NCI-H510A (cell line): ENCODE measurements around the gene MOK.

ENCODE experiments used
- DNase-seq: peaks from one replicate; lab custom pipeline; 2025; lab: John Stamatoyannopoulos, UW

MOK gene

DNA sequence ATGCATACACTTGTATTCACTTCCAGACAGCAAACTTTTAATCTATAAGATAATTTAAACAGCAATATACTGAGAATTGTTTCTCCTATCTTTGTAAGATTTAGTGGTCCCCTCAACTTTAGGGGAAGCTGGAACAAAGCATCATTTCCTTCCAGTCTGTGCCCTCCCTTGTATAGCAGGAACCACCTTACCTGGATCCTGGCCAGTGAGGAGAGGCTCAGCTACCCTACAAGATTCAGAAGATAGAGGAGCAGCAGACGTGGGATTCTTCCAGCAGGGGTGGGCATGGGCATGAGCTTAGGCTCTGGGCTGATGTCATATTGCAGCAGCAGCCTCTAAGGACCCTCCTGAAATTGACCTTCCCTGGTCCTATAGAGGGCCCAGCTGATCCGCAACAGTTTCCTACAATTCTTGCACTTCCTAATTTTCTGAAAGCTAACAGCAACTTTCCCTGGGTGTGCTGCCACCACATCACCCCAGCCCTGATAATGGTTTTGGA, 21.3 kb downstream of the MOK start:
- DNase-seq, result no peak

DNA sequence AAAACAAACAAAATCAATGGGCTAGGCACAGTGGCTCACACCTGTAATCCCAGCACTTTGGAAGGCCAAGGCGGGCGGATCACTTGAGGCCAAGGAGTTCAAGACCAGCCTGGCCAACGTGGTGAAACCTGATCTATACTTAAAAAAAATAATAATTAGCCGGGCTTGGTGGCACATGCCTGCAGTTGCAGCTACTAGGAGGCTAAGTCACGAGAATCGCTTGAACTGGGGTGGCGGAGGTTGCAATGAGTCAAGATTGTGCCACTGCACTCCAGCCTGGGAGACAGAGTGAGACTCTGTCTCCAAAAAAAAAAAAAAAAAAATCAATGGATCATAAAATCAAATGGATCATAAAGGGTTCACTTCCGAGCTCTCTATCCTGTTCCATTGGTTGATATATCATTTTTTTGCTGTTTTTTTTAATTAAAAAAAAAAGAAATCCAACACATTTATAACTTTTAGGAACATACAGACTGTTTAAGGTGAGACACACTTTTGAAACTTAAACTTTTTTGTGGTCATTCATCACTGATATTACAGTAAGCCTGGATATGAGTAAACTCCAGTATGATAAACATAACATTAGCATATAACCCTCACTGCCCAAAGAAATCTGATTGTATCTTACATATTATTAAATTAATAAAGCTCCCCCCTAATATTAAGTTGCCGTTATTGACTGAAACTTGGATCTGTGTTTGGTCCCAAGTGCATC, 22.1 kb downstream of the MOK start:
- no peak for DNase-seq

DNA sequence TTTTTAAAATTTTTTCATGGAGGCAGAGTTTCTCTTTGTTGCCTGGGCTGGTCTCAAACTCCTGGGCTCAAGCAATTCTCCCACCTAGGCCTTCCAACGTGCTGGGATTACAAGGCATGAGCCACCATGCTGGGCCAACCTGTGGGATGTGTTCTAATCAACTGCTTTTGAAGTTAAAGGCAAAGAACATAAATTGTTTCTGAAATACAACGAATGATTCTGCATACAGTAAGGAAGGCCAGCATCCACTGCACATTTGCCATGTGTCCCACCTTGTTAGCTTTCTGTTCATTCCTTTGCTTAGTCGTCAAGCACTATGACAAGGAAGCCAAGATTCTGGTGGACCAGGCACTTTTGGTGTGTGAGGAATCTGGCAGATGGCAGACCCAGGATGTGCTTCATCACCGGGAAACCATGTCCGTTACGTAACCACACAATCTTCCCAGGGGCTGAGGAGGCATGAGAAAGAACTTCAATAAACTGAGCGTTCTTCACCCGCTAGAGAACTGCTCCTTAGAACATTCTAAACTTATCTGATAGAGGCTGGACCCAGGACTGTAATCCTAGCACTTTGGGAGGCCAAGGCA, 24.5 kb downstream of the MOK start:
- no peak for DNase-seq

DNA sequence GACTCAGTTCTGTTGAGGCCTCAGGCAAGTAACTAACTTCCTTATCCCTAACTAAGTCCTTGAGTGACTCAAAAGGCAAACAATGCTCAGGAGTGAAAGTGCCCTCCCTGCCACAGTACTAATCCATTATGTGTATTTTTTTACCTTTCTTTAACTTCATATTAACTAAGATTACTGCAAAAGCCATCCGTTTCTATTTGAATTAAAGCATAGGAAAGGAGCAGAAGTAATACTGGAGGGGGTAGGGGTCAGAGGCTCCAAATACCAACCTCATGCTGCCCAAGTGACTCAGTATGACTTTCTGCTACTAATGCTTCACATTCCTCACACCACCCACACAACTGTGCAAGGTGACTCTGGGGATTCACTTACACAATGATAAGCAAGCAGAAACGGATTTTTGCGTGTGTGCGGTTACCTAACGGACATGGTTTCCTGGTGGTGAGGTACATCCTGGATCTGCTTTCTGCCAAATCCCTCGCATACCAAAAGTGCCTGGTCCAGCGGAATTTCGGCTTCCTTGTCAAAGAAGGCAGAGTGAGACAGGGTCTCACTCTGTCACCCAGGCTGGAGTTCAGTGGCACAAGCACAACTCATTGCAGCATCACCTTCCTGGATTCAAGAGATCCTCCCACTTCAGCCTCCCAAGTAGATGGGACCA, 25.1 kb downstream of the MOK start:
- no peak for DNase-seq

DNA sequence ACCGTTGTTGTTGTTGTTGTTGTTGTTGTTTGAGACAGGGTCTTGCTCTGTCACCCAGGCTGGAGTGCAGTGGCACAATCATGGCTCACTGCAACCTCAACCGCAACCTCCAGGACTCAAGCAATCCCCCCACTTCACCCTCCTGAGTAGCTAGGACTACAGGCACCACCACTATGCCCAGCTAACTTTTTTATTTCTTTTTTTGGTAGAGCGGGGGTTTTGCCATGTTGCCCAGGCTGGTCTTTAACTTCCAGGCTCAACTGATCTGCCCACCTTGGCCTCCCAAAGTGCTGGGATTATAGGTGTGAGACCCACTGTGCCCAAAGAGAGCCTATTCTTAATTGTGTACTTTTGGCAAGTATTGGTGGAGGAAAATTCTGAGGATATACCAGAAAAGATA, 25.7 kb downstream of the MOK start:
- DNase-seq, result no peak

DNA sequence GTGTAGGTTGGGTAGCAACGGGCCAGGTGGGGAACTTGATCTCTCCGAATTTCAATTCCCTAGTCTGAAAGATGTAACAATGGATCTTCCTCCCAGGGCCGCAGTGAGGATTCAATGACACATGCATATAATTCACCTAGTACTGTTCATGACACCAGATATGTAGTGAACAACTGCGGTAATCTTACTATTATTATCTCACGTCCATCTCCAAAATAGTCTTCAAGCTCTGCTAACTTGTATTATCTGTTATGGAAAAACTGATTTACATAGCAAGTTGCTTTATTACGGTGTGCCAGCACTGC, 26.4 kb downstream of the MOK start:
- no peak for DNase-seq

DNA sequence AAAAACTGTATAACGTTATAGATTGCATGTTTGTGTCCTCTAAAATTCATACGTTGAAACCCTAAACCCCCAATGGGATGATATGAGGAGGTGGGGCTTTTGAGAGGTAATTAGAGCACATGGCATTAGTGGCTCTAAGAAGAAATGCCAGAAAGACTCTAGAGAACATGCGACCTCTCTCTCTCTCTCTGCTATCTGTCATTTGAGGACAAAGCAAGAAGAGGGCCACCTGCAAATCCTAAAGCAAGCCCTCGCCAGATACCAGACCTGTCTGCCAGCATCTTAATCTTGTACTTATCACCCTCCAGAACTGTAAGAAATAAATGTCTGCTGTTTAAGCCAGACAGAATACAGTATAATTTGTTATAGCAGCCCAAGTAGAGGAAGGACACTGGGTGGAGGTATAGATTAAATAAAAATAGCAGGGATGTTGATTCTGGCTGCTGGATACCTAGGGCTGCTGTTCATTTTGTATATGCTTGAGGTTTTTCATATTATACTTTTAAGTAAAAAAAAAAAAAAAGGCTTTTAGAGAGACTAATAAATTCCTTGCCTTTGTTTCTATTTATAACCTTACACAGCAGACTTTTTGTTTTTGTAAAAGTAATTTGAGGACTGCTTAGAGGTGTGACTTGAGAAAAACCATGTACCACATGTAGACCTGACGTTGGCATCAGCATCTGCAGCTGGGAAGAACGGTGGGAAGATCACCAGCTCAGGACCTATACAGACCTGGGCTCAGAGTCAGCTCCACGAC, 26.9 kb downstream of the MOK start:
- DNase-seq, result no peak

DNA sequence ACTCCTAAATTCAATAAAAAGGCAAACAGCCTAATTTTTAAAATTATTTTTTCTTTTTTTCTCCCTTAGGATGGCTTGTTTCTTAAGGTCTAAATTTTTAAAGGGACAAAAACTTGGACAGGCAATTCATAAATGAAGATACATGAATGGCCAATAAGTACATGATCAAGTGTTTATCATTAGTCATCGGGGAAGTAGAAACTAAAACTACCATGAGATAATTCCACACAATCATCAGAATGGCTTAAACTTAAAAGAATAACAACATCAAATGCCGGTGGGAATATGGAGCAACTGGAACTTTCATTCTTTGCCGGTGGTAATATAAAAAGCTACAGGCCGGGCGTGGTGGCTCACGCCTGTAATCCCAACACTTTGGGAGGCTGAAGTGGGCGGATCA, 29.1 kb downstream of the MOK start:
- DNase-seq, result no peak

DNA sequence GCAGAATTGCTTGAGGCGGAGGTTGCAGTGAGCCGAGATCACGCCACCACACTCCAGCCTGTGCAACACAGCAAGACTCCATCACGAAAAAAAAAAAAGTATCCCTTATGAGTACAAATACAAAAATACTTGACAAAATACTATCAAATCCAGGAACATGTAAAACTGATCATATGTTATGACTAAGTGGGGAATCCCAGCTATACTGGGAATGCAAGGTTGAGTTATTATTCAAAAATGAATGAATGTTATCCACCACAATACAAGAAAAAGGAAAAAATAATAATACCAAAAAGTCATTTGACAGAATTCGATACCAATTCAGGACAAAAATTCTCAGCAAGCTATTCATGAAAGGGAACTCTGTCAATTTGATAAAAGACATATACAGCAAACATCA, 32.6 kb downstream of the MOK start:
- DNase-seq, result no peak

DNA sequence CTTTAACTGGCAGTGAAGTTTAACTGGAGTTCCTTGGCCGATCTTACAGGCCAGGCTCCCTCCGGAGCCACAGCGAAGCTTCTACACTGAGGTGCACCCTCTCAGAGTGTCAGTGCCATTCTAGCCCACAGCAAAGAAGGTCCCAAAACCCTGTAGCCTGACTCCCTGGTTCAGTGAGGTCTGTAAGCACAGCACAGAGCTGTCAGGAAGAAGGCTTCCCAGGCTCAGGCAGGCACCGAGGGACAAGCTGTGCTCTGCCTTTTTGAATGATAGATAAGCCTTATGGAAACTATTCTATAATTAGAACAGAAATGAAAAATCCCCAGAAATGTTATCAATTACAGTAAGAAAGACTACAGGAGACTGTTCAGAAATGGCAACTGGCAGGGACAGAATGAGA, 40.2 kb downstream of the MOK start:
- no peak for DNase-seq

DNA sequence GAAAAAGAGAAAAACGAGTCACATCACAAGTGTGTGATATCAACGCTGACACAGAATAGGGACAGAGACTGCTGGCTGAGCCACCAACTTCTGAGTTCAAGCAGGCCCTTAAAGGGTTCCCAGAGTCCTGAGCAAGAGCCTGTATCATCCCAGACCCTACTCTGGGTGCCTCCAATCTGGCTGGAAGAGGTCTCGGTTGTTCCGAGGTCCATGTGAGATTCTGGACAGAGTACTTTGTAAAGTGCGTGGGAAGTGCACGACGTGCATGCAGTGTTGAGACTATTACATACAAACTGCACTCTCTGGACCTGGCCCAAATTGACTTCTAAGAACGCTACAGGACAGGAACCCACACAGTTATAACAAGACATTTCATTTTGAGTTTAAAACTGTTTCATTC, 40.6 kb downstream of the MOK start:
- no peak for DNase-seq

DNA sequence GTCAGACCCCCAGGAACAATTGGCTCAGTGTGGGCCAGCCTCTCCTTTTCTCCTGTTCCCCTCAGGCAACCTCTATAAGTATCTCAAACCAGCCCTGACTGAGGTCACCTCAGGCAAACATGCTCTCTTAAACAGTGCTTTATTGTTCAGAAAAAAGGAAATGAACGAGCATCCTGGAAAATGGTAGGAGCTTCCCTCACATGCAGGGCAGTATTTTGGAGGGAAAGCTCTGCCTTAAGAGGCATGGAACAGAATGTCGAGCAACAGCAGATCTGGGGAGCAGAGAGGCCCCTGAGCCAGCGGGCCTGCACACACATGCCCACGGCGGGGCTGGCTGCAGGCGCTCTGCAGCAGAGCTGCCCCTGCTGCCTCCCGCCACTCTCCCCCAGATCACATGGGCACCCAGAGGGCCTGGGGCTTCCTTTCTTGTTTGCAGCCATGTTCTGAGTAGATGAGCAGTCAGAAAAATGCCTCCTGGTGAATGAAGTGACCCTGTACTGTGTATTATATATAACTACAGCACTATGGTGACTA, 42.0 kb downstream of the MOK start:
- DNase-seq, result no peak

DNA sequence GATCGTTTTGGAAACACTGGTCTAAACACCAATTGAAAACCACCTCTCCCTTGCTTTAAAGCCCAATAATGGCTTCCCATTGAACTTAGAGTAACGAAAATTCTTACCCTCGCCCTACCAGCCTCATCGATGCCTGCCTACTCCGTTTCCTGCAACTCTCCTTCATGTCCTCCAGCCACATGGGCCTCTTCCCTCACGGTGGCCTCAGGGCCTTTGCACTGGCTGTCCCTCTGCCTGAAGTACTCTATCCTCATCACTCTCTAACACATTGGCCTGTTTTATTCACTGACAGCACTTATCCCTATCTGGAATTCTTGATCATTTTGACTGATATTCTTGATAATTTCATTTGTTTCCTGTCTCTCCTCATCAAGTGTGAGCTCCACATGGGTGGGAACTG, 46.8 kb downstream of the MOK start:
- no peak for DNase-seq

DNA sequence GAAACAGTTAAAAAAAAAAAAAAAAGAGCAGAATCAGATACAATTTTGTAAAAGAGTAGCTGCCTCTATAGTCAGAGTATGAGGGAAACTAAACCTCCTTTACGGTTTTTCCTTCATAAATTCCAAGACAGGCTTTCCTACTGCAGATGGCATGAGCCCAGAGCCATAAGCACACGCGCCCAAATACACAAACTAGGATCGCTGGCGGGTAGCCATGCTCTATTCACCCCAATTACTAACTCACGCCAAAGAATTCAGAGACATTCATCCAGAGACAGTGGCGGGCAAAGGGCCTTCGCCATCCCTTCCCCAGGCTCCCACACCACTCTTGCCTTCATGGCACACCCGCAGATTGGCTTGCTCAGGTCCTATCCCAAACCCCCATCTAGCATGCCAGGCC, 48.2 kb downstream of the MOK start:
- DNase-seq, result no peak

DNA sequence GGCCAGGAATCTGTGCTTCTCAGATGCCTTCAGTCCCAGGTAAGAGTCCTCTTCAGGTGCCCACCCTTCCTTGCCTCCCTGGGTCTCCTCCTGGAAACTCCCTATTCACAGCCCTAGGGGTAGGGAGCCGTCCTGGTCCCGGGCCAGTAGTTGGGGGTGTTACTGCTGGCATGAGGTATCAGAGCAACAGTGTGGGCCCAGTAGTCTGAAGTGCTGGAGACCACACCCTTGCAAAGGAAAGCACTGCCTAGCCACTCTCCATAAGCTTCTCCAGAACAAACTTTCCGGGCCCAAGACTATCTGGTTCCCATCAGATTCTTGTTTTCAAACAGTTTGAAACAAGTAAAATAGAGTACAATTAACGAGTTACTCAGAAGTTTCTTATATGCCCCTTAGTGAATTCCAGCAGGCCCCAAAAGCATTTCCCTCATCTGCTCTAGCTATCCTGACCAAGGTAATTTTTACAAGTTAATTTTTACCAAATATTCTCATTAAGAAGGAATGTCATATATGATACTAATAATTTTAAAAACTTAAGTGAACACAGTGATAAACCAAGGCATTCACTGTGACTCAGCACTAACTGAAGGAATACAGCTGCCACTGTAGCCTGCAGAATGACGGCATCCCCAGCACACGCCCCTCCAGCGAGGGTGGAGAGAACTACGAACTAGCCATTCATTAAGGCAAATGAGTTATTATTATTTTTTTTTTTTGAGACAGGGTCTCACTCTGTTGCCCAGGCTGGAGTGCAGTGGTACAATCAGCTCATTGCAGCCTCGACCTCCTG, 49.4 kb downstream of the MOK start:
- no peak for DNase-seq

DNA sequence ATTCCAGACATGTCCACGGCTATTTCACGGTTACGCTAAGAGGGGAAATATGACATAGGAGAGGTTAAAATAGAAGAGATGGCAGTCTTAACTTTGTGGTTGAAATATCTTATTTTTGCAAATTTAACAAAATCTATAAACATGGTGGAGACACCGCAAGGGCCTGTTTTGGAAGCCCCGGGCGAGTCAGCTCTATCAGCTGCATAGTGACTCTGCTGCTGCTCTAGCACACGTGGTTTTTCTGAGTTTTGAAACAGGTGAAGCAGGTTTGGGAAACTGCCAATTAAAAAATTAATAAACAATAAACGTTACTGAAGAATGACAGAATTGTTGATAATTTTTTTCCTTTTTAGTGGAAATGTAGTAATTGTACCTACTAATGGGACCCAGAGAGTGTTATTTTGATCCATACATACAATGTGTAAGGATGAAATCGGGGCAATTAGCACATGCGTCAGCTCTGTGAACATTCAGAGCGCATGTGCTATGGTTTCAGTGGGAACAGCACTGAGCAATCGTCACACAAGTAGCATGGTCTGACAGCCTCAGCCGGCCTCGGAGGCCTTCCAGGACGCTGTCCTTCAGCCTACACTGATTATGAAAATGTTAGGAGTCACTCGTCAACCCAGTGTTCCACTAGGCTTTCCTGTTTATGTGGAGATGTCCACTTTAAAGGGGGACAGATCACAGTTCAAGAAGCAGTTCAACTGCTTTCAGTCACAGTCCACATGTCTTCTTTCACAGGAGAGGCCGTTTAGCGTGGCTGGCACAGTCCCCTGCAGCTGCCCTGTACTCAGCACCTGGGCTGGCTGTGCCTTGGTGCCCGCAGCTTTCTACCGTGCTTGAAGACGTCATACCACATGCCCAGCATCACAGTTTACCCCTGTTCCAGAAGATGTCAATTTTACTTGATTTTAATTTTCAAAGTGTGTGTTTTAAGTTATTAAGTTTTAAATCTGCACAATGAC, 51.8 kb downstream of the MOK start:
- DNase-seq, result no peak

DNA sequence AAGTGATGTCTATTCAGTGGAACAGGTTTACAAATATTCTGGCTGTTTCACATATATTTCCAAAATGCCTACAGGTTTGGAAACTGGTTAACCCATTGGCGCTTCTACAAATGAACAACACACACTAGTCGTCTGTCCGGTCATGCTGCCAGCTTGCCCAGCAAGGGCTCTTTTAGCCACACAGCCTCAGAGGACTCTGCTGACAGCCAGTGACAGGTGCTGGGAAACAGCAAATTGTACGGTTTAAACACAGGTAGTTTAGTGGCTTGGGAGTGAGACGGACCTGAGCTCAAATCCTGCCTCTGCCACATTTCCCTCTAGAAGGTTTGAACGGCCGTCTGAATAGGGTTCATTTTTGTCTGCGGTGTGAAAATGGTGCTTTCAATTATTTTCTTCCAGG, 53.8 kb downstream of the MOK start:
- DNase-seq, result no peak

DNA sequence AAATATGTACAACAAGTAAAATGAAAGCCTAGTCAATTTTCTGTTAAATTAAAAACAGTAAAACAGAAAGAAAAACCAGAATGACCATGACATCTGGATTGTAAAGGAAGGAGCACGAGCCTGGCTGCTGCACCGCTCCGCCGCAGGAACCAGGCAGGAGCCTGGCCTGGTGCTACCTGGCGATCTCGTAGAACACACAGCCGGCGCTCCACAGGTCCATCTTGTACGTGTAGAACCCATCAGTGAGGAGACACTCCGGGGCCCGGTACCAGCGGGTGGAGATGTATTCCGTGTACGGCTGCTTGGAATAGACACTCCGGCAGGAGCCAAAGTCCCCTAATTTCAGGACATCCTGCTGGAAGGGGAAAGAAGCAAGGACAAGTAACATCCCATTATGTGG, 54.3 kb downstream of the MOK start:
- no peak for DNase-seq

DNA sequence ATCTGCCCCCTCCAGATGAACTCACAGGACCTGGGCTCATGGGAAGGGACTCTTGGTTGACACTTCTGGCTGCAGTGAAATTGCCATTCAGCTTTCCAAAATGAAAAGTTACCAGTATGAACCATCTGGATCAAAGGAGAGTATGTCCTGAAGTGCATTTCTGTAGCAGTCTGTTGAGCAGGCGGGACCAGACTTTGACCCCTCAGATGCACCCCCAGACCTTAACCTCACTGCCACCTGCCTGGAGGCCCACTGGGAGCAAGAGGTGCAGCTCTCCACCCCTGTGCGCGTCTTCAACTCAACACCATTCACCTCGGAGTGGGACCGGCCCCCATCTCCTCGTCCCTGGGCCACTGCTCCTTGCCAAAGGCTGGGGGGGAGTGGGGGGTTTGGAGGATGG, 55.0 kb downstream of the MOK start:
- no peak for DNase-seq

DNA sequence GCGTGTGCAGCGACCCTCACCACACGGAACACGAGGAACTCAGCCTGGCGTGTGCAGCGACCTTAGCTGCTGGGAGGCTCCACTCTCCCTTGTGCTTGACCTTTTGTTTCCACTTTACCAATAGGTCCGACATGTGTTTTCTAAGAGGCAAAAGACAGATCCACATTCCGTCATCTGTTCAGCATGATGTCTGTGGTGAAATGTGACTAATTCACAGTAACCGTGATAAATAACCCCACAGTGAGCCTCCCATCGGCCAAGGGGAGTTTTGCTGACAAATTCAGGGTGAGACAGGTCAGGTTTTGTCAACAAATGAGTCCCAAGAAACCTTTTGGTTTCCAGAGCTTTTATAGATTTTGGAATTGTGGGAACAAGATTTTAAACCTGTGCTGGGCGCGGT, 55.9 kb downstream of the MOK start:
- no peak for DNase-seq

DNA sequence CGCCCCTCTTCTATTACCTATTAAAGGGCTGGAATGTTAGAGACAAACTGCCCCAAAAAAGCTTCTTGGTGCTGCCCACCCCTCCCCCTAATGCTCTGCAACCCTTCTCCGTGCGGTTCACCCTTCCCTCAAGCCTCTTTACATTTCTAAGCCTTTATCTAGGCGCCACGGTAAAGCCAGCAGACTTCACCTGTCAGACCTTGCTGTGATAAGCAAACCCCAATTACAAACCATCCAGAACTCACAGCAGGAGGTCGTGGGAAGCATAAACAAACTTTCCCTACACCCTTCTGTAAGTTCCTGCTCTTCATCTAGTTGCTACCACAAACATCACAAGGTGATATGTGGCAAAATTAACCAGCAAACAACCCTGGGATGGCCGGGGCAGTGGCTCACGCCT, 56.8 kb downstream of the MOK start:
- no peak for DNase-seq
